HepG2 (cell line): ENCODE measurements around the gene ZNF584.

Experiments
- ATF5 ChIP-seq: sonication (generic); formaldehyde crosslinking; IDR thresholded peaks from 2 replicates; pipeline ENCODE4 v1.4.0; 2020; ENCODE audit warnings: mild to moderate bottlenecking, low read depth, missing genetic modification reagents
- CBX5 ChIP-seq: sonication (generic); formaldehyde crosslinking; IDR thresholded peaks from 2 replicates; pipeline ENCODE4 v1.4.0; 2020; ENCODE audit warnings: missing genetic modification reagents, borderline replicate concordance
- ESRRA ChIP-seq: sonication (generic); formaldehyde crosslinking; IDR thresholded peaks from 2 replicates; pipeline ENCODE4 v1.5.1; 2020; ENCODE audit warnings: mild to moderate bottlenecking, low read depth, missing genetic modification reagents
- MYC ChIP-seq: sonication (generic); formaldehyde crosslinking; IDR thresholded peaks from 2 replicates; pipeline ENCODE4 v1.9.0; 2021; ENCODE audit warnings: missing genetic modification reagents, borderline replicate concordance
- NFIB ChIP-seq: sonication (generic); formaldehyde crosslinking; IDR thresholded peaks from 2 replicates; pipeline ENCODE4 v1.9.0; 2021; ENCODE audit warnings: missing genetic modification reagents, mild to moderate bottlenecking, borderline replicate concordance
- SRF ChIP-seq: IDR thresholded peaks from 2 replicates; pipeline ENCODE4 v1.6.1; 2011; ENCODE audit warnings: mild to moderate bottlenecking, low read depth, low read length, moderate library complexity
- ZNF124 ChIP-seq: sonication (generic); formaldehyde crosslinking; IDR thresholded peaks from 2 replicates; pipeline ENCODE4 v1.4.0; 2020; ENCODE audit warnings: missing genetic modification reagents
- ZNF761 ChIP-seq: sonication (generic); formaldehyde crosslinking; conservative IDR thresholded peaks from 2 replicates; pipeline ENCODE4 v1.4.0; 2020; ENCODE audit warnings: mild to moderate bottlenecking, missing genetic modification reagents

GRCh38 chr19:58456111-58456510, 47.7 kb downstream of the ZNF584 start:
- TF ChIP-seq MYC (CRISPR knock-in tag): no peak
- TF ChIP-seq NFIB (CRISPR knock-in tag): no peak
- no peak for TF ChIP-seq ZNF124 (CRISPR knock-in tag)
- TF ChIP-seq ESRRA (CRISPR knock-in tag): no peak
- TF ChIP-seq ZNF761 (CRISPR knock-in tag): no peak
- TF ChIP-seq SRF: no peak
- no peak for TF ChIP-seq CBX5 (CRISPR knock-in tag)
- no peak for TF ChIP-seq ATF5
